HEK293T (cell line): ENCODE measurements around the gene TP63.

Experiments used
- CTCF ChIA-PET: fragments of 350-600 bp; formaldehyde crosslinking; extraction: SDS; loops from one replicate; lab custom pipeline; 2021; ENCODE audit warnings: antibody characterized with exemption, inconsistent platforms; lab: Yijun Ruan, JAX
- POLR2A ChIA-PET: fragments of 350-600 bp; formaldehyde crosslinking; extraction: SDS; loops from one replicate; lab custom pipeline; 2020; ENCODE audit warnings: antibody characterized with exemption, inconsistent platforms; lab: Yijun Ruan, JAX
- DNase-seq: peaks from one replicate; pipeline ENCODE4 v3.0.0; 2012; ENCODE audit warnings: mixed read lengths; ENCODE audit errors: extremely low spot score
- ARNT ChIP-seq: fragments of 450-650 bp; IDR thresholded peaks from 2 replicates; pipeline ENCODE4 v1.6.1; 2017; ENCODE audit warnings: mild to moderate bottlenecking
- BHLHE40 ChIP-seq: fragments of 450-650 bp; IDR thresholded peaks from 2 replicates; pipeline ENCODE4 v1.6.1; 2016; ENCODE audit warnings: mild to moderate bottlenecking, moderate library complexity, borderline replicate concordance
- CTBP1 ChIP-seq: fragments of 450-650 bp; IDR thresholded peaks from 2 replicates; pipeline ENCODE4 v1.6.1; 2016; ENCODE audit warnings: borderline replicate concordance
- ELF4 ChIP-seq: fragments of 450-650 bp; IDR thresholded peaks from 2 replicates; pipeline ENCODE4 v1.6.1; 2017; ENCODE audit warnings: antibody characterized with exemption
- FOXA1 ChIP-seq: fragments of 450-650 bp; IDR thresholded peaks from 2 replicates; pipeline ENCODE4 v1.6.1; 2016; ENCODE audit warnings: mild to moderate bottlenecking
- FOXK2 ChIP-seq: fragments of 450-650 bp; IDR thresholded peaks from 2 replicates; pipeline ENCODE4 v1.6.1; 2016; ENCODE audit warnings: mild to moderate bottlenecking
- FOXM1 ChIP-seq: fragments of 450-650 bp; IDR thresholded peaks from 2 replicates; pipeline ENCODE4 v1.6.1; 2017; ENCODE audit warnings: mild to moderate bottlenecking, borderline replicate concordance
- HDGF ChIP-seq: fragments of 450-650 bp; IDR thresholded peaks from 2 replicates; pipeline ENCODE4 v1.6.1; 2017; ENCODE audit warnings: antibody characterized with exemption, borderline replicate concordance
- L3MBTL2 ChIP-seq: fragments of 450-650 bp; conservative IDR thresholded peaks from 2 replicates; pipeline ENCODE4 v1.6.1; 2016; ENCODE audit warnings: mild to moderate bottlenecking
- LEF1 ChIP-seq: fragments of 450-650 bp; IDR thresholded peaks from 2 replicates; pipeline ENCODE4 v1.6.1; 2017; ENCODE audit warnings: mild to moderate bottlenecking, borderline replicate concordance
- NFRKB ChIP-seq: fragments of 450-650 bp; IDR thresholded peaks from 2 replicates; pipeline ENCODE4 v1.6.1; 2016; ENCODE audit warnings: mild to moderate bottlenecking, moderate library complexity
- PKNOX1 ChIP-seq: fragments of 450-650 bp; IDR thresholded peaks from 2 replicates; pipeline ENCODE4 v1.6.1; 2016
- SP1 ChIP-seq: fragments of 450-650 bp; IDR thresholded peaks from 2 replicates; pipeline ENCODE4 v1.6.1; 2017
- SUZ12 ChIP-seq: fragments of 450-650 bp; IDR thresholded peaks from 2 replicates; pipeline ENCODE4 v1.6.1; 2016; ENCODE audit warnings: mild to moderate bottlenecking
- TARDBP ChIP-seq: fragments of 450-650 bp; IDR thresholded peaks from 2 replicates; pipeline ENCODE4 v1.6.1; 2016
- ZNF384 ChIP-seq: fragments of 450-650 bp; IDR thresholded peaks from 2 replicates; pipeline ENCODE4 v1.6.1; 2016

TP63 gene

GRCh38 chr3:189710620-189711402, 79.6 kb downstream of the TP63 start:
- TF ChIP-seq FOXM1: no peak
- ChIA-PET POLR2A (no interaction called here), CTCF (no interaction called here)
- no peak for DNase-seq

DNA sequence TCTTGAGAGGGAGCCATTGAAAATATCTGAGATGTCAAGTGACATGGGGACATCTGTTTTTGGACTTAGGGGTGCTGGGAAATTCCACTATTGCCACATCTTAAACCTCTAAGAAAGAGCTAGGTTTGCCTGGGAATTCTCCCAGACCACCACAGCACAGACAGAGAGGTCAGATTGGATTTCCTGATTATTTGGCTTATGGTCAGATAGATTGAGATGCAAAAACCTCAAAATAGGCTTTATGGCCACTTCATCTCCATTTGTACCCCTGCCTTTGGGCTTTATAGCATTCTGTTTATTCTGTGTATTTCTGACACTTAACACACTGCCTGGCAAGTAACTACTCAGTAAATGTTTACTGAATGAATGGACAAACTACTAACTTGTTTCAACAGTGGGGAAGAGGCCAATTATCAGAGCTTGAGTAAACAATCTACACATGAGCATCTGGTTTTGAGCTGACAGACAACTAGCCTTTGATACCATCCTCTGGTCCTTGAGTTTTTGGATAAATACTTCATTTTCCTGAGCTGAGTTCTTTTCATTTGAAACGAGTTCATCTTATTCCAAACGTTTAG, 81.8 kb downstream of the TP63 start:
- no peak for TF ChIP-seq LEF1
- TF ChIP-seq ZNF384: no peak
- TF ChIP-seq FOXM1: no peak
- no peak for TF ChIP-seq HDGF
- no peak for TF ChIP-seq TARDBP
- TF ChIP-seq SP1: no peak
- no peak for TF ChIP-seq BHLHE40
- no peak for TF ChIP-seq SUZ12
- no peak for TF ChIP-seq ARNT
- no peak for TF ChIP-seq FOXA1
- no peak for TF ChIP-seq NFRKB
- TF ChIP-seq CTBP1: no peak
- TF ChIP-seq PKNOX1: no peak
- TF ChIP-seq ELF4: no peak
- DNase-seq: no peak
- POLR2A ChIA-PET: no interaction called here
- CTCF ChIA-PET: no interaction called here

DNA sequence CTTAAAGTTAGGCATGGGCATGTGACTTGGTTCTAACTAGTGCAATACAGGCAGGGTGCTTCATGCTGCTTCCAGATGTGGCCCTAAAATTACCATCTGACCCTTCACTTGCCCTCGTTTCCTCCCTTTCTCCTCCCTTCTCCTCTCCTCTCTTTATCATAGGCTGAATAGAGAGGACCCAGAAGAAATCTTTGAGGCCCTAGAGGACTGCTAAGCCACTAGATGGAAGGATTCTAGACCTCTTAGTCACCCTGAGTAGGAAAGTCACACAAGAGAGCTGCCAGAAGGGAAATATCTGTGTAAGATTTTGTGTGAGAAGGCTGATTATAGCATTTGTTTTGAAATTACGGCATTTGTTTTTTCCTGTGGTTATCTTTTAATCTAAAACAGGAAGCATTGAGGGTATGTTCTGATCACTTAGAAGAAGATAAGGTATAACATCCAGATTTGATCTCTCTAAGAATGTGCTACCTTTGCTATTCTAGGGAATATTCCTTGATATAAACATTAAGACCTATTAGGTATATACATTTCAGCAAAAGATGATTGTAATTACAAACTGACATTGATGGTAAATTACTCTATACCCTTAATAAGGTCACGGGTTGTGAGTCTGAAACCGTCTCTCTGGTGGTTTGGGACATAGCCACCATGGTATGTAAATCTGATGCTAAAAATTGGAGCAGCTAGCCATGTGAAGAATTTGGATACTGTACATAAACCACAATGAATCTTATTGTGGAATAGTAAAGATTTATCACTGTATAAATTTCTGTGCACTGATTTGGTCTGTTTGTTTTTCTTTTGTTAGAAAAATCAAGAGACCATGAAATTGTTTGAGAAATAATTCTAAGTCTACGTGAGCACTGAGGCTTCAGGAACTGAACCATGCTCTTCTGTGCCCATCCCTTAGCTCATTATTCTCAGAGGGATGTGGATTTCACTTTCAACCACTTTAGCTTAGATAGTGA, 84.1 kb downstream of the TP63 start:
- CTCF ChIA-PET: no interaction called here
- POLR2A ChIA-PET: no interaction called here
- DNase-seq: no peak
- TF ChIP-seq FOXM1: no peak
- no peak for TF ChIP-seq BHLHE40
- TF ChIP-seq PKNOX1: no peak
- no peak for TF ChIP-seq CTBP1
- no peak for TF ChIP-seq ARNT
- no peak for TF ChIP-seq FOXA1
- TF ChIP-seq FOXK2: no peak
- TF ChIP-seq ZNF384: no peak
- TF ChIP-seq LEF1: no peak
- TF ChIP-seq HDGF: no peak
- TF ChIP-seq L3MBTL2: no peak
- no peak for TF ChIP-seq TARDBP
- no peak for TF ChIP-seq SUZ12
- TF ChIP-seq ELF4: no peak
- no peak for TF ChIP-seq SP1

- ChIA-PET POLR2A (no interaction called here), CTCF (no interaction called here)
- TF ChIP-seq FOXM1: no peak
- no peak for TF ChIP-seq FOXA1
- no peak for TF ChIP-seq ELF4
- TF ChIP-seq LEF1: no peak
- TF ChIP-seq PKNOX1: no peak
- no peak for TF ChIP-seq HDGF
- no peak for TF ChIP-seq BHLHE40
- no peak for TF ChIP-seq SP1
- no peak for TF ChIP-seq NFRKB
- no peak for TF ChIP-seq CTBP1
- no peak for TF ChIP-seq ARNT
- TF ChIP-seq SUZ12: no peak
- DNase-seq: no peak
These were observed 87.0 kb downstream of the TP63 start for GRCh38 chr3:189718215-189718614.

- POLR2A ChIA-PET: no interaction called here
- no peak for TF ChIP-seq ARNT
- TF ChIP-seq FOXM1: no peak
- TF ChIP-seq FOXA1: no peak
- no peak for TF ChIP-seq L3MBTL2
- no peak for TF ChIP-seq SUZ12
- TF ChIP-seq SP1: no peak
- CTCF ChIA-PET: no interaction called here
- no peak for DNase-seq
These were observed 89.7 kb downstream of the TP63 start for GRCh38 chr3:189720736-189721417.
